Daoy (cell line): ENCODE measurements around the gene HOMER1. TPM values are rescaled to one million over a fixed set of nuclear protein-coding genes. Genes with fewer than 3 reads are reported as not detected.
A peak's percentile ranks its signal among the peaks of the same experiment; 100 is the strongest.

Source experiments
- DNase-seq: peaks from one replicate; pipeline ENCODE4 v3.0.0-alpha.2; 2015; ENCODE audit warnings: low read depth
- total RNA-seq: library from RNA; depleted of rRNA; stranded (reverse); fragments of >200 nt; shearing (Covaris generic); gene quantifications from 2 replicates; pipeline ENCODE4 v1.2.3, GENCODE V29; 2014

Gene HOMER1
- total RNA-seq, 1 experiment from 2014 or later: 12.2 TPM

DNA sequence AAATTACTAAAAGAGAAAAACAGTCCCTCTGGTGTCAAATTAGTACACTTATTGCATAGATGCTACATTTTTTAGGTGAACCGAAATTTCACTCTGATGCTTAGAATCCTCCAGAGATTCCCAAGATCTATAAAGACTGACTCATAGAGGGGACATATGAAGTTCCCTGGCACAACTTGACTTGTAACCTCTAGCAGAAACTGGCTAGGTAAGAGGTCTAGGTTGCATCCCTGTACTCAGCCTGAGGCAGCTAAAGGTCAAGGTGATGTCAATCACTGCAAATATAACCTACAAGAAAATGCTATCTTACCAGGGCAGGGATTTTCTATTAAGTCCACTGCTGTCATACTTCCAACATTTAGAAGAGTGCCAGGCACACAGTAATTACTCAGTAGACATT, 24.2 kb downstream of the HOMER1 start:
- DNase-seq: no peak

DNA sequence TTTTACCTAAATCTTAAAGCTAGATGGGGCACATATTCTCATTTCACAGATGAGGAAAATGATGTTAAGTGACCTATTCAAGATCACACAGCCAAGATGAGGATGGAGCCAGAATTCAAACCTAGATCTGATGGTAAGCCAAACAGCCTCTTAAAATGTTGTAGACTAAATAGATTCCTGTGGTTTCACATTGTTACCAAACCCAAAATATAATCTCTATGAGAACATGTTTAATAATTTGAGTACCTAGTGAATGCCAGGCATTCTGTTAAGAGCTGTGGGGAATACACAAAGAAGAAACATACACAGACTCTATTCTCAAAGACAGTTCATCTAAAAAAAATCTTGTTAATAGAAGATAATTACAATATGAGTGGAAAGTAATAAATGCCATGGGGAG, 25.2 kb downstream of the HOMER1 start:
- DNase-seq: no peak

DNA sequence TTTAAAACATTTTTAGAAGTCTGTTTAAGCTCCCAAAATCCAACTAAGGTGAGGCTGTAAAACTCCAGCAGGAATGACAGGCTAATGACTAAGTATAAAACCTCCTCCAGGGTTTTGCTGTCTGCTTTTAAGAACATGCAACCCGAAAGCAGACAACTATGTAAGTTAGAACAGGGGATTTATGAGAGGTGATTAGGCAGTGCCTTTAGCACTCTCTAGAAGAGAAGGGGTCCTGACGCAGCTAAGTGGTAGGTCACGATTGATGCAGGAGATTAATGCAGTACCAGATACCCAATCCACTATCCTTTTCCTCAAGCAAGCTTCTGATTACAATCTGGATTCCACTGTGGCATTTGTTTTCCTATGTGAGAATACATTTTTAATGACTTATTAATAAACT, 25.9 kb downstream of the HOMER1 start:
- no peak for DNase-seq

DNA sequence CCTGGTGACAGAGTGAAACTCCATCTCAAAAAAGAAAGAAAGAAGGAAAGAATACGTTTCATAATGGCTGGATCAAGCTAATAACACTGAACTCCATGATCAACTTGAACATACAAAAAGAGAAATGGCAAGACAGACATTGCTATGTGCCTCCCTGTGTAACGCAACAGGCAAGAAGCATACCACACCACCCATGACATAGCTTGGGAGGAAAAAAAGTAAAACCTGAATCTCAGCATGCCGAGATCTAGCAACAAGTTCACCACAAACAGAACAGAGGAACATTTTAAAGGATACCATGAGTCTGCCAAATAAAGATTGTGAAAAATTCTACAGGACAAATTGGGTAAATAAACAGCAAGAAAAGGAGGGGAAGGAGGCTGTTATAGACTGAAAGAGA, 26.7 kb downstream of the HOMER1 start:
- DNase-seq: no peak

DNA sequence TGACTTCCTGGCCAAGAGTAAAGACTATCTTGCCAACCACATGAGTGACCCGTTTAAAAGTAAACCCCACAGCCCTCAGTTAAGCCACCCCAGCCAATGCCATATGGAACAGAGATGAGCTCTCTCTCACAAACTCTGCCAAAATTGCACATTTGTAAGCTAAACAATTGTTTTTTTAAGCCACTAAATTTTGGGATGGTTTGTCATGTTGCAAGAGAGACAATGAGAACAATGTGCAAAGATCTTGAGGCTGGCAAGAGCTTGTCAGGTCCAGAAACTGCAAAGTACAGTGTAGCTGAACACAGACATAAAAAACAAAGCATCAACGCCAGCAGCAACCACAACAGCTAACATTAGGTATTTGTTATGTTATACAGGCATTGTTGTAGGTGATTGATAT, 27.8 kb downstream of the HOMER1 start:
- no peak for DNase-seq

DNA sequence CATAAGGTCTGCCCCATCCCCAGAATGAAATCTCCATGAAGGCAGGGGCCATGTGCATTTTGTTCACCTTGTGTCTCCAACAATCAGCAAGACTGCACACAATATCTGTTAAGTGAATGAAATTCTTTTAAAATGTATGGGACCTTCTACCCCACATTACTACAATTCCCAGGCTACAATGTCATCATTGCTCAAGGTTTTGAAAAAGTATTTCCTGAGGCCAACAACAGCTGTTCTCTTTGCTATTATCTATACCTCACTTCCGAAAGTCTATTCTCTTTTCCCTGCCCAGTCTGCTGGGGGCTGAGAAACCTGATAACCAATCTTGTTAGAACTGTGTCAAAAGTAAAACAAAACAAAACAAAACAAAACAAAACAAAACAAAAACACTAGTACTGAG, 29.2 kb downstream of the HOMER1 start:
- no peak for DNase-seq

DNA sequence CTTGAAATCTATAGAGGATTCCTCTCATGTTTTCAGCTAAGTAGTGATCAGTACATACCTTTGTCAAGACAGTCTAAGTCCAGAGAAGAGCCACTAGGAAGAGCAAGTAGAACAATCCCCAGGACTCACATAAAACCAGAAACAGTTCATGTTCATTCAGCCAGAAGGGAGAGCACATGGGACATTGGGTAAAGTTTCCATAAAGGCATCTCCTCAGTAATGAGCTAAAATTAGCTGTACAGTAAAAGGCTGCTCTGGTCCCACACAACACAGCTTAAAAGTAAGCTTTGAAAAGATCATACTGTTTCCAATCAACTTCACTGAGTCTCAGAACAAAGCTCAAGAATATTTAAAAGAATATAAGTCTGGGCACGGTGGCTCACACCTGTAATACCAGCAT, 32.4 kb downstream of the HOMER1 start:
- no peak for DNase-seq

DNA sequence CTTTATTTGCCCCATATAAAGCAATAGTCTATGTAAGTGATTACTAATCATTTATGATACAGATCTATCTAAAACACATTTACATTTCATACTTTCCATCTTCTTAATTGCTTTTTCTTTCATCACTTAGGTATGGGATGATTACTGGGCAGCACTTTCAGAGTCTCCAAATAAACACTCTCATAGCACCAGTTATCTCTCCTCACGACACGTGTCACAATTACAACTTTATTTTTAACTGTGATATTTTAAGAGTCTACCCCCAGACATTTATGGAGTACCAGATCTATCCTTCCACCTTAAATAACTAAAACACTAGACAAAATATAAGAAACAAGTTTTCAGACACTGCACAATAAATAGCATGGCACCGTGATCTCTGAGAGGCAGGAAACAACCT, 32.9 kb downstream of the HOMER1 start:
- DNase-seq: no peak

DNA sequence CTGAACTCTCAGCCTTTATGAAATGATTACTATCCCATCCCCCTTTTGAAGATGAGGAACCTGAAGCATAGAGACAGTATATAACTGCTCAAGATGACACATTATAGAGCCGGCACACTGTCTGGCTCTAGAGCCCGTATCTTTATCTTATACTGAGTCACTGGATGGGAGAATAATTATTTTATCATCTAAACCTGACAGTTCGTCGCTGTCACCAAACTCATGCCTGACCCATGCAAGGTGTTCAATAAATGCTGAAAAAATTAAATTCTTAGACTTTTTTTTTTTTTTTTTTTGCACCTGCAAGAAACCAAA, 38.8 kb downstream of the HOMER1 start:
- DNase-seq: no peak

DNA sequence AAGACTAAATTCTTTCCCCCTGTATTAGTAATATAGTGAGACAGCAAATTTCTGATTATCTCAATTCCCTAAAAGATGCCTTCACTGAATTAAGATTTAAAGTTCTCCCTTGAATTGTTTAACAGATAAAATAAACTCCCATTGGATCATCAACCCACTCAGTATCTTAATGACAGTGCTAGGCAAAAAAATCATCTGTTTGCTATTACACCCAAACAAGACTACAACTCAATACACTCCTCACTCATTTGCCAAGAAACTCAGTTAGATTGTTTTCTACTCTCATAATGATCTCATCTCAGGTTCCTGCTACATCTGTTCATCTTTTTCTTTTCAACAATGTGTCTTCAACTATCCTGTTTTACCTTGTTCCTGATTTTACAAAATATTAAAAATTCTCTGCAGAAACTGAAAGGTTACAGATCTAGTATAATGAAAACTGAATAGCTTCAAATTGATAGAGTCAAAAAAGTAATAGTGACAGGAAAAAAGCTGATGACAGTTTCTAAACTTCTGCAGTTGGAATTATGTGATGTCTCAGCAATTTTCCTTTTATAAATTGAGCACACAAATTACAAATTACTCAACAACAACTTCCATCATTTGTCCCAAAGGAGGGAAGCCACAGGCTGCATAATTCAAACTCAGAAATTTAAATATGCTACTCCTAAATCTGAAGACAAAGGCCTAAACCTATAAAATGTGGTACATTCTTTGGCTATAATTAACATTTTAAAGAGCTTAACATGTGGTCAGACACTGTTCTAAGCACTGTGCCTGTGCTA, 39.4 kb downstream of the HOMER1 start:
- DNase-seq: no peak

DNA sequence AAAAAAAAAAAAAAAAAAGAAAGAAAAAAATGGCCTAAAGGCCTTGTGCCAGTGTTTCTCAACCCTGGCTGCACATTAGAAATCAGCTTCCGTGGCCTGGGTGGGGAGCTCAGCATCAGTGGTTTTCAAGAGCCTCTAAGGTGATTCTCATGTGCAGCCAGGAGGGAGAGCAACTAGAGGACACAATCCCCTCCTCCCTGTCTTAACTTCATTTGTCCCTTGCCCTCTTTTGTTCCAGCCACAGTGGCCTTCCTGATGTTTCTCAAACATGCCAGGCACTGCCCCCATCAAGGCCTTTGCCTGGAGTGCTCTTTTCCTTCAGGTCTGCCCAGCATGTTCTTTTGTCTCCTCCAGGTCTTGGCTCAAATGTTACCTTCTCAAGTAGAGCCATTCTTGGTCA, 42.4 kb downstream of the HOMER1 start:
- no peak for DNase-seq

DNA sequence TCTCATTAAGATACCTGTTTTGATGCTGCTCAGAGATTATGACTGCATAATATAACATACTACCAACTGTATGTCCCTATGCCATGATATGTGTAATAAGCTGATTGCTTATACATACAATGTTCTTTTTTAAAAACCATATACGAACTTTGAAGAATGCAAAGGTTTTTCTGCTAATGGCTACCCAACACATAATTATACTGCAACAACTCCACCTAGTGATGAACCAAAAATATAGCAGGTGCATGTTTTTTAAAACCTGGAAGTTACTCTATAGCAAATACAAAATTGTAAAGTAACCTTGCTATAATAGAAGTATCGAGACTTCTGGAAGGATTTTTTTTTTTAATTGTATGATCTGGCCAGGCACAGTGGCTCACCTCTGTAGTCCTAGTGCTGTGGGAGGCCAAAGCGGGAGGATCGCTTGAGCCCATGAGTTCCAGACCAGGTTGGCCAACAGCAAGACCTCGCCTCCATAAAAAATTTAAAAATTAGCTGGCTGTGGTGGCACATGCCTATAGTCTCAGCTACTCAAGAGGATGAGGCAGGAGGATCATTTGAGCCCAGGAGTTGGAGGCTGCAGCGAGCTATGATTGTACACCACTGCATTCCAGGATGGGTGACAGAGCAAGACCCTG, 49.1 kb downstream of the HOMER1 start:
- DNase-seq: no peak

DNA sequence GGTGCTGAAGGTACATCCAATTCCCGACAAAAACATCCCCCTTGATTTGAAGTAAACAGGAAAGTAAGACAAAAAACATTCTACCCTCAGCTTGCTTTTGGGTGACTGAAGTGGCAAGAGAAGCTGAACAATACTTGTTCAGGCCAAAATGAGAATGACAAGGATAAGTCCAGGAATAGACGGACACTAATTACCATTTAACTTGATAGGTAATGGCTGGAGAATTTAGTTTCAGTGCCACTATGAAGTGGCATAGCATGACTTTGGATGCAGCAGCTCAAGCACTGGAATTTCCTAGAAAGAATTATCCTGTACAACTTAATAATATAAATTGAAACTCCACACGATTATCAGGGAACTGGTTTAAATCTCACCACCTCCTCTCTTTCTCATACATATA, 49.7 kb downstream of the HOMER1 start:
- DNase-seq: no peak

DNA sequence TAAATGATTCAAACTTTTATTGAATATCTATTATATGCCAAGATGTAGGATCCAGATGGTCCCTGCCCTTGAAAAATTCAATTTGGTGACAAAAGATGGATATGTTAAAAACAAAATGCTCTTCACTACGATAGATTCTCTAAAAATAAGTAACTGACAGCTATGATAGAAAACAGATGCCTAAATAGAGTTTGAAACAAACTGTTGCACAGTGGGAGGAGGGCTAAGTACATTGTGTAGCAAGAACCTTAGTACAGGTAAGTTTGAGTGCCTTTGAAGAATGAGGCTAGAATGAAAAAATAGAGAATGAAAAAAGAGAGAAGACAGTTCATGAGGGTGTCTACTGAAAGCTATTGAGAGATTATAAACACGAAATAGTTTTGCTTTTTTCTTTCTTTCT, 54.3 kb downstream of the HOMER1 start:
- DNase-seq: no peak

DNA sequence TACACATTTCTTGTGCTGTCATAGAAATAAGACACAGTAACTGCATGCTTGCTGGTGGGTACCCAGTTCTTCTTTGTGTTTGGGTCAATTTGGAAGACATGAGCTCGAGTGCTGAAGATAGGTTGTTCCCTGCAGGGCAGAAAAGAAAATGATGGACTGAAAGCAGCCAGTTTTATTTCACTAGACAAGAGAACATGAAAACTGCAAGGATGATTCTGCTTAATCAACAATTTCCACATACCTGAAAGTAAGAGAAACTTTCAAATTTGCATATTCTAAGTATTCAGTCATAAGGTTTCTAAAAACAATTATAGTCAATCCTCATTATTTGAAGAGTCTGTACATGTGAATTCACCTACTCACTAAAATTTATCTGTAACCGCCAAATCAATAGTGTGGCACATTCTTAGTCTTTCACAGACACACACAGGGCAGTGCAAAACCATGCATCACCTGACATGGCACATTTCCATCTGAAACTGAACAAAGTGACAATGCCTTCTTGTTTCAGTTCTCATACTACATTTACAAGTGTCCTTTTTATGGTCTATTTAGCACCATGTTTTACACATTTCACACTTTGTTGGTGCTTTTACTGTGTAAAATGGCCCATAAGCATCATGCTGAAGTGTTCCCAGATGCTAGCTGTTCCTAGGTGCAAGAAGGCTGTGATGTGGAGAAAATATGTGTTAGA, 56.9 kb downstream of the HOMER1 start:
- no peak for DNase-seq

DNA sequence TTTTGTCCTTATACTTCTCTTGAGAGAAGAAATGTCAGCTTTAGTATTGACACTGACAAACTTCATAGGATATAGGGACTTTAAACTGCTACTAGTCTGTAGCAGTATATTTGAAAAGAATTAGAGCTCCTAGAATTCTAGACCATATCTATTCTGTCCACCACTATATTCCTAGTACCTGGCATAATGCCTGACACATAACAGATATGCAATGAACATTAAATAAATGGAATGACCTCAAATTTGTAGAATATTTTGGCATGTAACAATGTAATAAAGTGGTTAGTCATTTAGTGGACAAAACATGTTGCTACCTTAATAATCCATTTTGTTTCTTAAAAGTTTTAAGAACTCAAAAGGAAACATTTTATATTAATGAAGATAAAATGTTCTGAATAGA, 57.5 kb downstream of the HOMER1 start:
- no peak for DNase-seq

DNA sequence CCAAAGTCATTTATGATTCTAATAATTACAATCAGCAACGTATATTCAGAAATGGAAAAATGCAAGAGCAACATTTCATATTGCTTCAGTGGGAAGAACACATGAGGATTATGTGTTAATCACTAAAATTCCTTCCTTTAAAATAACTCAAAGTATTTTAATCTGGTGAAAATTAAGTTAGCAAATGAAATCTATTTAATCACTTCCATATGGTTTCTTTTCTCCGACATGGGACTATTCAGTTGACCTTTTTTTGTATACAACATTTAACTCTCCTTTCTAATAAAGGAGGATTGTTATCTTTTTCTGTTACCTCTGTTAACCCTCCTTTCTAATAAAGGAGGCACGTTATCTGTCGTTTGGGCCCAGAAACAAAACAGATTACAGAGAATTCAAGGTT, 59.9 kb downstream of the HOMER1 start:
- DNase-seq: no peak

DNA sequence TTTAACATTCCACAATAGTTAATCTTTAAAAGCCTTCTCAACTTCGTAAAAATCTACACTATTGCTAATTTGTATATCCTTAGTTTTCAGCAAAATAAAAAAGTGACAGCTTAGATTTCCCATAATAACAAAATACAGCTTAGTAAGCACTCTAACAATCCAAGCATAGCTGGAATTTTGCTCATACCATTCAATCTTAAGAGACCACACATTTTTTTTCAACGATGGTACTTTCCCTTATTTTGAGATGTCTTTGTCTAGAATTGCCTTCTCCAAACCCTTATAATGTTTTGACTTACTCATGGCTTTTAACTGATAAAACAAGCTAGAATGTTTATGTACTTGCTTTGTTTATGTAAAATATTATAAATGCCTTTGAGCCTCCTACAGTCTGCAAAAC, 65.6 kb downstream of the HOMER1 start:
- DNase-seq: peak; percentile 4

DNA sequence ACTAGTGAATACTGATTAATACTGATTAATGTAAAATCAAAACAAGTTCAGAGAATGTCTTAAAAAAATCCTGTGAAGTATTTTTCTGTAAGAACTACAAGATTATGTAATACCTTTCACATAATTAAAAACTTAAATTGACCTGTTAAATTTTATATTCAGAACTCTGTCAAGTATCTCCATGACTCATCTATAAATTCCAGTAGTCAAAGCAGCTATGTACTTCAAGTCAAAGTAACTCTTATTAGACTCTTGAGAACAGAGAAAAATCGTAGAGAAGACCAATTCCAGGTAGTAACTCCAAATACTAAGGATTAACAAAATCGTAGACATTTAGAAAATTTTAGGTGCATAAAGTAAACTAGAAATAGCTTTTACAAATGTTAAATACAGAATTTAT, 77.1 kb downstream of the HOMER1 start:
- DNase-seq: no peak

DNA sequence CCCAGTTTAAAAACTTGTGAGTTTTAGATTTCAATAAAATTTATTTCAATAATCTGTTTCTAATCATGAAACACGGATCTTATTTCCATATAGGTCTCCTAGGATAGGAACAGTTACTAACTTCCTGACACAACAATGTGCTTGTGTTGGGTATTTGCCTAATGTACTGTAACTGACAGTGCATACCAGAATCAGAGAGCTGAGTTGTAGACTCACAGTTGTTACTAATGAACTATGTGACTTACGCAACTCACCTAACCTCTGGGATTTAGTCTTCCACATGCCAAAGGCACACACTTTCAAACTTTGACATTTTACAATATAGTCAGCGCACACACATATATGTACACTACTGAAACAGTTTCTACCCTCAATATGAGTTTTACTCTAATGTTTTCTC, 77.7 kb downstream of the HOMER1 start:
- DNase-seq: no peak

DNA sequence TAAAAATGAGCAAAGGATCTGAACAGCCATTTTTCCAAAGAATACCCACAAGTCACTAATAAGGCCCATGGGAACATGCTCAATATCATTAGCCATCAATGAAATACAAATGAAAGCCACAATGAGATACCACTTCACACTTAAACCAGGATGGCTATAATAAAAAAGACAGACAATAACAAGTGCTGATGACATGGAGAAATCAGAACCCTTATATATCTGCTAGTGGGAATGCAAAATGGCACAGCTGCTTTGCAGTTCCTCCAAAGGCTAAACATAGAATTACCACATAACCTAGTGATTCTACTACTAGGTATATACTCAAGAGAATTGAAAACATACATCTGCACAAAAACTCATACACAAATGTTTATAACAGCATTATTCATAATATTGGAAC, 83.7 kb downstream of the HOMER1 start:
- no peak for DNase-seq

DNA sequence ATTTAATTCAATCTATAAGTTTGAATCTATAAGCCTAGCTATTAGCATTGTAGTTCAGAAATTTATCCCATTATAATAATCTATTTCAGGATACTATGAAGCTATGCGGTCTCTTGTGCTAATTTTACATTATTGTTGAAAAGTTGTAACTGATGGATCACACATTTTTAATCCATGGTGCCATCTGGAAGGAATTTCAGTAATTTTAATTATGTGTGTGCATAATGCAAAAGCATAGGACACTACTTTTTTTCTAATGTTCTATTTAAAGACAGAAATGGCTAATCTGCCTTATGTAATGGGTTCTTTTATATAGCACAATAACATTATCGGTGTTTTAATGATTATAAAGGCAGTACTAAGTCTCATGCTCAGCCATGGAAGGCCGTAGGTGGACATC, 90.6 kb downstream of the HOMER1 start:
- DNase-seq: no peak

DNA sequence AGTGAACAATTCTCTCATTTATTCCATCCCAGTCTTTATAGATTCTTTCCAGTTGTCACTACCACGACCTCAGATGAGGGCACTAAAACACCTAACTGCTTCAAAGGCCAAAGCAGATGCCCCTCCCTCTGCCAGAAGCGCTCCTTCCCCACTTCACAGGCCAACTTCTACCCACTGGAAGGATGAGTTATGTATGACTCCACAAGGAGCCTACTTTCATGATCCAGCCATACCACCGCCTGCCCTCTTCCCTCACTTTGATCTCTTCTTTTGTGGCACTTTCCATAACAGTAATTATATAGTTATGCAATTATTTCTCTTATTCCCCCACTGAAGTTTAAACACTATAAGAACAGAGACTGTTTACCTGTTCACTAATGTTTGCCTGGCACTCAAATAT, 93.7 kb downstream of the HOMER1 start:
- no peak for DNase-seq
